HepG2 (cell line): ENCODE results near the gene CCSER1. TPM values are rescaled to one million over a fixed set of nuclear protein-coding genes. Genes with fewer than 3 reads are reported as not detected.

Experiments used
- ATAC-seq: fragments of 200-7000 bp; cut with Tn5 transposase; 3 replicates; pipeline ENCODE4 v1.9.1; 2020; ENCODE audit warnings: mild to moderate bottlenecking, moderate library complexity
- BruUV-seq: library from RNA; stranded (reverse); fragments of 400-500 nt; replicated peaks from 2 replicates; lab custom pipeline; 2021; lab: Mats Ljungman, UMichigan
- CTCF ChIA-PET: fragments of 300-600 bp; formaldehyde crosslinking; extraction: SDS; loops from one replicate; lab custom pipeline; 2021; ENCODE audit warnings: low total read pairs, inconsistent platforms, low intra/inter-chr PET ratio; lab: Yijun Ruan, JAX
- POLR2A ChIA-PET: fragments of 350-600 bp; sonication (Branson Sonifier 250); formaldehyde crosslinking; loops from one replicate; lab custom pipeline; 2020; ENCODE audit warnings: antibody characterized with exemption, inconsistent platforms; lab: Yijun Ruan, JAX
- DNase-seq: peaks from one replicate; pipeline ENCODE4 v3.0.0-alpha.2; 2015; ENCODE audit warnings: low spot score
- FAIRE-seq: peaks from 3 replicates; lab custom pipeline; 2011; peaks lifted over from hg19 to GRCh38; lab: Jason Lieb, UNC
- H2AFZ ChIP-seq: one replicate; pipeline ENCODE4 v1.6.1; 2011; ENCODE audit warnings: low read length, inconsistent platforms
- H3K27ac ChIP-seq: fragments of 300-600 bp; 3 replicates; pipeline ENCODE4 v1.8.0; 2011; ENCODE audit warnings: mixed run types, mild to moderate bottlenecking, mixed read lengths, low read length, inconsistent platforms; ENCODE audit not compliant: insufficient read depth; ENCODE audit errors: extremely low read length
- H3K27me3 ChIP-seq, 2 experiments: fragments of 200-600 bp in 1 of 2; 2 replicates in 1 of 2; 3 replicates in 1 of 2; pipeline versions ENCODE4 v1.6.0 to v1.8.0; 2011; ENCODE audit warnings: low read length in 2 of 2, mild to moderate bottlenecking in 2 of 2, moderate library complexity in 2 of 2, inconsistent platforms in 1 of 2; ENCODE audit not compliant: insufficient read depth in 2 of 2, control insufficient read depth in 1 of 2
- H3K36me3 ChIP-seq, 2 experiments: fragments of 200-600 bp in 1 of 2; replicated peaks in 1 of 2; 2 replicates in 1 of 2; 3 replicates in 1 of 2; pipeline versions ENCODE4 v1.5.1 to v1.8.0; 2011; ENCODE audit warnings: low read length in 2 of 2, inconsistent platforms in 1 of 2; ENCODE audit not compliant: insufficient read depth in 2 of 2, control insufficient read depth in 1 of 2
- H3K4me1 ChIP-seq: 2 replicates; pipeline ENCODE4 v1.5.1; 2012; ENCODE audit warnings: low read length, inconsistent platforms; ENCODE audit not compliant: insufficient read depth
- H3K4me2 ChIP-seq: 2 replicates; pipeline ENCODE4 v1.6.0; 2011; ENCODE audit warnings: low read depth, low read length, inconsistent platforms
- H3K4me3 ChIP-seq, 3 experiments: fragments of 200-600 bp in 1 of 3; sonication (generic), shearing (Covaris generic) in 1 of 3; replicated peaks in 1 of 3; 2 replicates each; pipeline ENCODE4 v1.5.1; 2011 to 2016; ENCODE audit warnings: low read length in 3 of 3, inconsistent platforms in 2 of 3, low read depth in 2 of 3, mild to moderate bottlenecking in 2 of 3, control low read depth in 1 of 3, mixed read lengths in 1 of 3; ENCODE audit not compliant: insufficient read depth in 1 of 3
- H3K79me2 ChIP-seq: one replicate; pipeline ENCODE4 v1.6.1; 2011; ENCODE audit warnings: low read length, inconsistent platforms; ENCODE audit not compliant: insufficient read depth
- H3K9ac ChIP-seq: 2 replicates; pipeline ENCODE4 v1.6.0; 2011; ENCODE audit warnings: mild to moderate bottlenecking, low read depth, low read length, inconsistent platforms; ENCODE audit not compliant: insufficient read depth
- H3K9me3 ChIP-seq: 2 replicates; pipeline ENCODE4 v1.5.1; 2012; ENCODE audit warnings: mild to moderate bottlenecking, low read length
- H4K20me1 ChIP-seq: 2 replicates; pipeline ENCODE4 v1.6.0; 2011; ENCODE audit warnings: inconsistent platforms, mild to moderate bottlenecking, low read length, moderate library complexity; ENCODE audit not compliant: insufficient read depth
- ATF7 ChIP-seq, 2 experiments: fragments of 450-650 bp in 1 of 2; sonication (generic) in 1 of 2; formaldehyde crosslinking in 1 of 2; IDR thresholded peaks; 2 replicates each; pipeline versions ENCODE4 v1.4.0 to v1.6.1; 2016 to 2020; ENCODE audit warnings: antibody characterized with exemption in 1 of 2, mild to moderate bottlenecking in 1 of 2, missing genetic modification reagents in 1 of 2
- KDM4B ChIP-seq: sonication (generic); formaldehyde crosslinking; IDR thresholded peaks from 2 replicates; pipeline ENCODE4 v1.4.0; 2020; ENCODE audit warnings: missing genetic modification reagents
- MTF2 ChIP-seq: sonication (generic); formaldehyde crosslinking; IDR thresholded peaks from 2 replicates; pipeline ENCODE4 v1.5.0; 2020; ENCODE audit warnings: missing genetic modification reagents, borderline replicate concordance
- MXD1 ChIP-seq: sonication (generic); formaldehyde crosslinking; IDR thresholded peaks from 2 replicates; pipeline ENCODE4 v1.4.0; 2020; ENCODE audit warnings: mild to moderate bottlenecking, missing genetic modification reagents
- SKI ChIP-seq: fragments of 450-650 bp; IDR thresholded peaks from one replicate; pipeline ENCODE4 v1.6.1; 2018; ENCODE audit warnings: mild to moderate bottlenecking; ENCODE audit not compliant: partially characterized antibody
- SMARCC2 ChIP-seq: fragments of 450-650 bp; IDR thresholded peaks from 2 replicates; pipeline ENCODE4 v1.6.1; 2017; ENCODE audit warnings: antibody characterized with exemption, mild to moderate bottlenecking
- ZNF569 ChIP-seq: sonication (generic); formaldehyde crosslinking; IDR thresholded peaks from 2 replicates; pipeline ENCODE4 v1.5.0; 2020; ENCODE audit warnings: mild to moderate bottlenecking, missing genetic modification reagents, moderate library complexity, borderline replicate concordance
- whole genome bisulfite sequencing: methylation state at CpG from one replicate; pipeline ENCODE4 v1.1.6; 2017; ENCODE audit warnings: low lambda C conversion rate; 5-methylcytosine and 5-hydroxymethylcytosine counted together
- in situ Hi-C: cut with HindIII; loops from 2 replicates; pipeline ENCODE4 v1.10.0; 2017; ENCODE audit warnings: low pct_unique_long_range_greater_than_20kb; ENCODE audit not compliant: extremely low pct_ligation_motif_present
- intact Hi-C: fragments of 100-400 bp; cut with micrococcal nuclease; formaldehyde crosslinking; loops from one replicate; pipeline ENCODE4 v1.10.0; 2022; ENCODE audit not compliant: unreplicated experiment
- polyA plus RNA-seq, 8 experiments: library from polyadenylated mRNA; depleted of rRNA in 3 of 8; stranded (reverse) in 7 of 8; unstranded in 1 of 8; fragments of >200 nt; fragmentation: Illumina TruSeq in 4 of 8; extraction: Trizol in 4 of 8; gene quantifications; 2 replicates each; pipeline versions ENCODE4 v1.2.1 to v1.2.3, GENCODE V29; 2011 to 2016; ENCODE audit warnings: low read depth in 4 of 8, missing spikeins in 1 of 8, mixed read lengths in 1 of 8; ENCODE audit not compliant: insufficient read depth in 1 of 8
- total RNA-seq, 5 experiments: library from RNA; depleted of rRNA; stranded (reverse); fragments of >200 nt; fragmentation: Illumina TruSeq; extraction: Trizol; gene quantifications; 2 replicates each; pipeline ENCODE4 v1.2.3, GENCODE V29; 2016; ENCODE audit warnings: low read depth in 1 of 5
- TF ChIP-seq, protein P1 (sequence below): sonication (generic); formaldehyde crosslinking; IDR thresholded peaks from 2 replicates; pipeline ENCODE4 v1.4.0; 2020; ENCODE audit warnings: missing genetic modification reagents

The CCSER1 gene
- total and polyA plus RNA-seq, 2 of the 13 experiments (the other 11 are each of a cell fraction or from before 2014, with no cell fraction given), result not detected

GRCh38 chr4:90112715-90113114, 14.5 kb upstream of the CCSER1 start (continued):
- no peak for TF ChIP-seq MXD1
- no peak for TF ChIP-seq SKI
- TF ChIP-seq MTF2, result no peak
- no peak for TF ChIP-seq KDM4B
- TF ChIP-seq ATF7 (IDR thresholded peaks at IDR 0.05), result no peak
- no peak for TF ChIP-seq ATF7 (CRISPR knock-in tag; IDR thresholded peaks at IDR 0.05)
- TF ChIP-seq, protein P1, sequence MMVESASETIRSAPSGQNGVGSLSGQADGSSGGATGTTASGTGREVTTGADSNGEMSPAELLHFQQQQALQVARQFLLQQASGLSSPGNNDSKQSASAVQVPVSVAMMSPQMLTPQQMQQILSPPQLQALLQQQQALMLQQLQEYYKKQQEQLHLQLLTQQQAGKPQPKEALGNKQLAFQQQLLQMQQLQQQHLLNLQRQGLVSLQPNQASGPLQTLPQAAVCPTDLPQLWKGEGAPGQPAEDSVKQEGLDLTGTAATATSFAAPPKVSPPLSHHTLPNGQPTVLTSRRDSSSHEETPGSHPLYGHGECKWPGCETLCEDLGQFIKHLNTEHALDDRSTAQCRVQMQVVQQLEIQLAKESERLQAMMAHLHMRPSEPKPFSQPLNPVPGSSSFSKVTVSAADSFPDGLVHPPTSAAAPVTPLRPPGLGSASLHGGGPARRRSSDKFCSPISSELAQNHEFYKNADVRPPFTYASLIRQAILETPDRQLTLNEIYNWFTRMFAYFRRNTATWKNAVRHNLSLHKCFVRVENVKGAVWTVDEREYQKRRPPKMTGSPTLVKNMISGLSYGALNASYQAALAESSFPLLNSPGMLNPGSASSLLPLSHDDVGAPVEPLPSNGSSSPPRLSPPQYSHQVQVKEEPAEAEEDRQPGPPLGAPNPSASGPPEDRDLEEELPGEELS, result no peak
- no peak for TF ChIP-seq SMARCC2

DNA sequence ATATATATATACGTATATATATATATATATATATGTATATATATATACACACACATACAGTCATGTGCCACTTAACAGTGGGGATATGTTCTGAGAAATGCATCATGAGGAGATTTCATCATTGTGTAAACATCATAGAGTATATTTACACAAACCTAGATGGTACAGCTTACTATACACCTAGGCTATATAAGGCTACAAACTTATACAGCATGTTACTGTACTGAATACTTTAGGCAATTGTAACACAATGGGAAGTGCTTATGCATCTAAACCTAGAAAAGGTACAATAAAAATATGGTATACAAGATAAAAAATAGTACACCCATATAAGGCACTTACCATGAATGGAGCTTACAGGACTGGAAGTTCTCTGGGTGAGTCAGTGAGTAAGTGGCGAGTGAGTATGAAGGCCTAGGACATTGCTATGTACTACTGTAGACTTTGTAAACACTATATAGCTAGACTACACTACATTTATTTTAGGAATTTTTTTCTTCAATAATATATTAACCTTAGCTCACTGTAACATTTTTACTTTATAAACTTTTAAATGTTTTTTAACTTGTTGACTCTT, 13.2 kb upstream of the CCSER1 start:
- no peak for FAIRE-seq
- H3K9ac ChIP-seq, result no peak overlapping the region
- 0% methylated on average over 1 of the region's 2 CpGs for WGBS
- no TSS peak for BruUV-seq
- ChIA-PET CTCF (no interaction called here), POLR2A (no interaction called here)
- no peaks in the 10 kb centered on the region for H3K4me1 ChIP-seq
- H3K4me2 ChIP-seq, result no peak overlapping the region
- no peak overlapping the region for H2AFZ ChIP-seq
- no peaks in the 10 kb centered on the region for H4K20me1 ChIP-seq
- no peaks in the 10 kb centered on the region for H3K36me3 ChIP-seq
- intact Hi-C loops, result no loop called here
- H3K9me3 ChIP-seq, result no peaks in the 10 kb centered on the region
- H3K27ac ChIP-seq, result no peak overlapping the region
- H3K4me3 ChIP-seq, result no peak overlapping the region
- no peak for ATAC-seq
- no peak for TF ChIP-seq ZNF569 (CRISPR knock-in tag)
- in situ Hi-C loops, result no loop called here
- H3K27me3 ChIP-seq, result no peaks in the 10 kb centered on the region; a peak in 1 of 5 replicates
- no peak for DNase-seq
- H3K79me2 ChIP-seq, result no peaks in the 10 kb centered on the region
